HCT116 (cell line): ENCODE data around the gene MARS1. TPM values are rescaled to one million over a fixed set of nuclear protein-coding genes. Genes with fewer than 3 reads are reported as not detected.

Experiments used
- ATAC-seq: fragments of 200-7000 bp; cut with Tn5 transposase; 2 replicates; pipeline ENCODE4 v1.9.1; 2020; ENCODE audit warnings: mild to moderate bottlenecking, moderate library complexity
- BruUV-seq: library from RNA; stranded (reverse); fragments of 400-500 nt; replicated peaks from 2 replicates; lab custom pipeline; 2021; lab: Mats Ljungman, UMichigan
- CTCF ChIA-PET: fragments of 300-600 bp; sonication (Branson Sonifier 250); formaldehyde crosslinking; loops from one replicate; lab custom pipeline; 2021; ENCODE audit warnings: antibody characterized with exemption; lab: Charles Lee
- POLR2A ChIA-PET: fragments of 300-600, 350-600 bp; sonication (Branson Sonifier 250); formaldehyde crosslinking; loops from one replicate; lab custom pipeline; 2021; ENCODE audit warnings: antibody characterized with exemption; lab: Charles Lee
- RAD21 ChIA-PET, 2 experiments: fragments of 300-600 bp; sonication (Branson Sonifier 250); formaldehyde crosslinking; loops; one replicate each; lab custom pipeline; 2023; ENCODE audit warnings: low total read pairs in 2 of 2; ENCODE audit not compliant: uncharacterized antibody in 2 of 2, unreplicated experiment in 2 of 2, low non-redundant PET in 1 of 2; lab: Charles Lee
- DNase-seq: peaks from one replicate; pipeline ENCODE4 v3.0.0-alpha.2; 2010; ENCODE audit warnings: low read depth, low spot score
- H2AFZ ChIP-seq: fragments of 200-600 bp; shearing (Covaris generic), sonication (generic); 2 replicates; pipeline ENCODE4 v1.6.1; 2017; ENCODE audit warnings: low read depth, mixed run types, mixed read lengths, antibody characterized with exemption, low read length; ENCODE audit not compliant: poor library complexity, severe bottlenecking
- H3K27ac ChIP-seq: 2 replicates; pipeline ENCODE4 v1.5.1; 2012; ENCODE audit warnings: low read depth, low read length
- H3K27me3 ChIP-seq: fragments of 200-600 bp; sonication (generic); 2 replicates; pipeline ENCODE4 v1.6.1; 2016; ENCODE audit warnings: mixed run types, low read length, mixed read lengths; ENCODE audit not compliant: insufficient read depth
- H3K36me3 ChIP-seq, 2 experiments: fragments of 200-500 bp in 1 of 2; fragments of 200-600 bp in 1 of 2; sonication (Bioruptor generic) in 1 of 2; sonication (generic) in 1 of 2; 2 replicates each; pipeline versions ENCODE4 v1.5.1 to v1.6.1; 2014 to 2016; ENCODE audit warnings: low read length in 2 of 2, inconsistent platforms in 1 of 2, mixed read lengths in 1 of 2, mixed run types in 1 of 2; ENCODE audit not compliant: insufficient read depth in 2 of 2, control insufficient read depth in 1 of 2
- H3K4me1 ChIP-seq, 2 experiments: fragments of 200-600 bp in 1 of 2; sonication (generic) in 1 of 2; 2 replicates each; pipeline versions ENCODE4 v1.5.1 to v1.6.1; 2012 to 2017; ENCODE audit warnings: low read length in 2 of 2, inconsistent platforms in 1 of 2, mild to moderate bottlenecking in 1 of 2, mixed read lengths in 1 of 2, mixed run types in 1 of 2, moderate library complexity in 1 of 2; ENCODE audit not compliant: insufficient read depth in 2 of 2, control insufficient read depth in 1 of 2
- H3K4me2 ChIP-seq: fragments of 200-600 bp; sonication (generic); 2 replicates; pipeline ENCODE4 v1.6.1; 2017; ENCODE audit warnings: mixed run types, low read length, mixed read lengths
- H3K4me3 ChIP-seq, 2 experiments: fragments of 200-600 bp in 1 of 2; sonication (generic) in 1 of 2; replicated peaks in 1 of 2; 2 replicates each; pipeline ENCODE4 v1.5.1; 2011 to 2016; ENCODE audit warnings: low read length in 2 of 2, control low read depth in 1 of 2, low read depth in 1 of 2, mild to moderate bottlenecking in 1 of 2, mixed read lengths in 1 of 2, mixed run types in 1 of 2
- H3K79me2 ChIP-seq: fragments of 200-600 bp; sonication (generic); 2 replicates; pipeline ENCODE4 v1.6.1; 2017; ENCODE audit warnings: mild to moderate bottlenecking, mixed run types, low read length, moderate library complexity, mixed read lengths; ENCODE audit not compliant: insufficient read depth
- H3K9ac ChIP-seq: fragments of 200-600 bp; sonication (generic); 2 replicates; pipeline ENCODE4 v1.6.1; 2016; ENCODE audit warnings: low read length, mixed read lengths
- H3K9me2 ChIP-seq: fragments of 200-600 bp; sonication (generic), shearing (Covaris generic); 2 replicates; pipeline ENCODE4 v1.6.1; 2017; ENCODE audit warnings: mixed run types, mild to moderate bottlenecking, moderate library complexity; ENCODE audit not compliant: insufficient read depth
- H3K9me3 ChIP-seq, 2 experiments: fragments of 200-500 bp in 1 of 2; fragments of 200-600 bp in 1 of 2; sonication (Bioruptor generic) in 1 of 2; sonication (generic) in 1 of 2; 2 replicates each; pipeline ENCODE4 v1.6.1; 2014 to 2017; ENCODE audit warnings: low read length in 2 of 2, mixed read lengths in 2 of 2, inconsistent platforms in 1 of 2, low read depth in 1 of 2, mild to moderate bottlenecking in 1 of 2, mixed run types in 1 of 2, moderate library complexity in 1 of 2; ENCODE audit not compliant: control insufficient read depth in 1 of 2, insufficient read depth in 1 of 2
- H4K20me1 ChIP-seq: fragments of 200-600 bp; sonication (generic), shearing (Covaris generic); 2 replicates; pipeline ENCODE4 v1.6.1; 2017; ENCODE audit warnings: mixed run types, mild to moderate bottlenecking, moderate library complexity; ENCODE audit not compliant: insufficient read depth
- CBX3 ChIP-seq: IDR thresholded peaks from 2 replicates; pipeline ENCODE4 v1.6.1; 2012; ENCODE audit warnings: low read depth
- CTCF ChIP-seq, 3 experiments: fragments of 200-600 bp in 1 of 3; sonication (generic) in 1 of 3; IDR thresholded peaks in 2 of 3; conservative IDR thresholded peaks in 1 of 3; 2 replicates each; pipeline ENCODE4 v1.5.1; 2012 to 2017; ENCODE audit warnings: low read depth in 2 of 3, low read length in 2 of 3, antibody characterized with exemption in 1 of 3, borderline replicate concordance in 1 of 3, control low read depth in 1 of 3, mild to moderate bottlenecking in 1 of 3, mixed read lengths in 1 of 3, mixed run types in 1 of 3, moderate library complexity in 1 of 3; ENCODE audit not compliant: insufficient read depth in 1 of 3
- EGR1 ChIP-seq: IDR thresholded peaks from 2 replicates; pipeline ENCODE4 v1.6.1; 2012; ENCODE audit warnings: low read depth
- EZH2 ChIP-seq: fragments of 200-600 bp; sonication (generic); IDR thresholded peaks from 2 replicates; pipeline ENCODE4 v1.6.1; 2017; ENCODE audit warnings: antibody characterized with exemption, mixed run types
- JUND ChIP-seq: IDR thresholded peaks from 2 replicates; pipeline ENCODE4 v1.6.1; 2012
- RAD21 ChIP-seq: IDR thresholded peaks from 2 replicates; pipeline ENCODE4 v1.6.1; 2012; ENCODE audit warnings: low read depth, mild to moderate bottlenecking
- TCF7L2 ChIP-seq: IDR thresholded peaks from 2 replicates; pipeline ENCODE4 v1.7.0; 2011; ENCODE audit warnings: borderline replicate concordance, inconsistent platforms; ENCODE audit not compliant: insufficient read depth, insufficient read length; ENCODE audit errors: extremely low read depth
- YY1 ChIP-seq: IDR thresholded peaks from 2 replicates; pipeline ENCODE4 v1.6.1; 2011; ENCODE audit warnings: low read length, low read depth, moderate library complexity, mild to moderate bottlenecking; ENCODE audit not compliant: insufficient replicate concordance; ENCODE audit errors: extremely low read depth
- ZFX ChIP-seq: fragments of 450-650 bp; IDR thresholded peaks from 2 replicates; pipeline ENCODE4 v1.6.1; 2017
- ZNF274 ChIP-seq: fragments of 200-500 bp; sonication (Bioruptor generic); IDR thresholded peaks from 2 replicates; pipeline ENCODE4 v1.6.1; 2014; ENCODE audit warnings: mild to moderate bottlenecking, low read depth, low read length, inconsistent platforms
- intact Hi-C: fragments of 100-400 bp; cut with micrococcal nuclease; formaldehyde crosslinking; loops from 2 replicates; pipeline ENCODE4 v1.10.0; 2022
- total RNA-seq: library from RNA; stranded (reverse); gene quantifications from one replicate; pipeline ENCODE4 v1.2.1, GENCODE V29; 2021; ENCODE audit not compliant: unreplicated experiment
- TF ChIP-seq, protein P1 (sequence below): IDR thresholded peaks from 2 replicates; pipeline ENCODE4 v1.6.1; 2012

Gene MARS1
- total RNA-seq, 1 experiment from 2014 or later = 344 TPM

- no peak for DNase-seq
- Histone ChIP-seq H3K9ac (no peak overlapping the region), H3K4me1 (peaks cover 18 to 28% of the 10 kb centered on the region in 2 experiments), H3K4me3 (no peak overlapping the region), H3K4me2 (no peak overlapping the region), H3K79me2 (no peaks in the 10 kb centered on the region), H4K20me1 (no peaks in the 10 kb centered on the region), H3K36me3 (no peaks in the 10 kb centered on the region), H3K27ac (no peak overlapping the region), H2AFZ (no peak overlapping the region), H3K27me3 (no peaks in the 10 kb centered on the region), H3K9me3 (no peaks in the 10 kb centered on the region), H3K9me2 (no peaks in the 10 kb centered on the region)
- CTCF ChIA-PET = interaction anchor here (0.6 to 3.5 kb wide), 4 partner anchors 143 to 238 kb away, joined by 3 to 75 read pairs (median 26); no protein-coding TSS in a partner anchor
- RAD21 ChIA-PET = interaction anchor here in 1 of 2 experiments (1.9 kb wide), 1 partner anchor 186 kb away, joined by 8 read pairs; no protein-coding TSS in a partner anchor
- no TSS peak for BruUV-seq
- no peak for TF ChIP-seq EZH2
- TF ChIP-seq CTCF (IDR thresholded peaks at IDR 0.05 in 2 of 3, conservative IDR thresholded peaks at IDR 0.05 in 1 of 3; ENCODE audit: borderline replicate concordance in 1 of 3, insufficient read depth in 1 of 3, low read depth in 2 of 3, low read length in 2 of 3) = no peak
- TF ChIP-seq ZNF274 = no peak
- TF ChIP-seq EGR1 = no peak
- TF ChIP-seq JUND = no peak
- TF ChIP-seq, protein P1, sequence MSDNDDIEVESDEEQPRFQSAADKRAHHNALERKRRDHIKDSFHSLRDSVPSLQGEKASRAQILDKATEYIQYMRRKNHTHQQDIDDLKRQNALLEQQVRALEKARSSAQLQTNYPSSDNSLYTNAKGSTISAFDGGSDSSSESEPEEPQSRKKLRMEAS = no peak
- TF ChIP-seq RAD21 = no peak
- TF ChIP-seq ZFX = no peak
- TF ChIP-seq YY1 = no peak
- TF ChIP-seq CBX3 = no peak
- no peak for TF ChIP-seq TCF7L2
- ATAC-seq = no peak
- POLR2A ChIA-PET = interaction anchor here (1.6 kb wide), 1 partner anchor 143 kb away, joined by 5 read pairs; no protein-coding TSS in a partner anchor
- intact Hi-C loops = no loop called here
These were observed 36.6 kb upstream of the MARS1 start for GRCh38 chr12:57451233-57451778.
